ENCODE data around the gene TRPC4AP. TPM values are rescaled to one million over a fixed set of nuclear protein-coding genes. Genes with fewer than 3 reads are reported as not detected.
"Not testable (repeated sequence)": the region's sequence is repeated elsewhere in the genome, so short reads cannot be mapped to it uniquely, and the experiment has no call there.

TRPC4AP gene
- total RNA-seq, 2 donors from 2014 or later = 32.4 to 39.2 TPM

DNA sequence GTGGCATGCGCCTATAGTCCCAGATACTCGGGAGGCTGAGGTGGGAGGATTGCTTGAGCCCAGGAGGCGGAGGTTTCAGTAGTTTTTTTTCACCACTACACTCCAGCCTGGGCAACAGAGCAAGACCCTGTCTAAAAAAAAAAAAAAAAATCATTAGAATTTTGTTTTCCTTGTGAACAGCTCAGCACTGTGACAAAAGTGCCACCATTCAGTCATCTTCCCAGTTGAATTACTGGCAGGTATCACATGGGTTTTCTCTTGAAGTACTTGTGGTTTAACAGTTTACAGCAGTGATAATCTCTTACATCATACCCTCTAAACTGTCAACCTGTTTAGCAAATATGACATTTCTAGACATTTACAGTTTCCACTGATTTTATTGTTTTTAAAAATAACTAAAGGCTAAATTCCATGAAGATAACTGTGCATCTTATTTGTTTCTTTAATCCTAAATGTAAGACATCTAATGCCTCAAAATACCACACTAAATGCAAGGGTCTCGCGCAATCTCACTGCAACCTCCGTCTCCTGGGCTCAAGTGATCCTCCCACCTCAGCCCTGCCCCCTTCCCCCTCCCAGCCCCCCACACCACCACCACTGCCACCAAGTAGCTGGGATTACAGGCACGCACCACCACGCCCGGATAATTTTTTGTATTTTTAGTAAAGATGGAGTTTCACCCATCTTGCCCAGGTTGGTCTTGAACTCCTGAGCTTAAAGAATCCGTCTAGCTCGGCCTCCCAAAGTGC, 7.0 kb downstream of the TRPC4AP start:
- no peak for TF ChIP-seq CTCF (IDR thresholded peaks at IDR 0.05)
- peaks cover 0 to 28% of the 10 kb centered on the region in 2 donors for H3K4me1 ChIP-seq
- H3K4me3 ChIP-seq = no peak overlapping the region
- H3K27me3 ChIP-seq = no peaks in the 10 kb centered on the region
- DNase-seq (ENCODE audit: low spot score) = no peak
- H3K36me3 ChIP-seq = peaks cover 6% of the 10 kb centered on the region
- no peak overlapping the region for H3K27ac ChIP-seq
- H3K9me3 ChIP-seq = no peaks in the 10 kb centered on the region

DNA sequence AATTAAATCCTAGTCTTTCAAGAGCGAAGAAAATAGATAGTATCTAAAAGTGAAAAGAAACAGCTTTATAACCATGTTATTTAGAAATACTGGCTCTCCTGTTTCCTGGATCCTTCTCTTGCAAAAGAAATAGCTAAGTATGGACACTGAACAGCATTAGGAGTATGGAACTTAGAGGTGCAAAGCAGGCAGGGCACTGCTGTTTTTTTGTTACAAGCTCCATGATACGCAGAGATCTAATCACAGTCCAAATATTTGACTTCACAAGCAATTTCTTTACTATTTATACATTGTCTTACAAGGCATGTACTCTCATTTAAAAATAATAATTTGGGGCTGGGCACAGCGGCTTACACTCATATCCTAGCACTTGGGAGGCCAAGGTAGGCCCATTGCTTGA, 7.6 kb downstream of the TRPC4AP start:
- Histone ChIP-seq H3K4me3 (no peak overlapping the region), H3K4me1 (peaks cover 0 to 31% of the 10 kb centered on the region in 2 donors), H3K27me3 (no peaks in the 10 kb centered on the region), H3K27ac (no peak overlapping the region), H3K36me3 (peaks cover 6% of the 10 kb centered on the region), H3K9me3 (no peaks in the 10 kb centered on the region)
- TF ChIP-seq CTCF (IDR thresholded peaks at IDR 0.05) = no peak
- no peak for DNase-seq (ENCODE audit: low spot score)

DNA sequence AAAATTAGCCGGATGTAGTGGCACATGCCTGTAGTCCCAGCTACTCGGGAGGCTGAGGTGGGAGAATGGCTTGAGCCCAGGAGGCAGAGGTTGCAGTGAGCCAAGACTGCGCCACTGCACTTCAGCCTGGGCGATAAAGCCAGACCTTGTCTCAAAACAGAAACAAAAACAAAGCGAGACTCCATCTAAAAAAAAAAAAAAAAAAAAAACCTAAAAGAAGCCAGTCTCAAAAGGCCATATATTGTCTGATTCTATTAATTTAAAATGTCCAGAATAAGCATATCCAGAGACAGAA, 12.3 kb downstream of the TRPC4AP start:
- not testable (repeated sequence) for H3K27me3 ChIP-seq; H3K9me3 ChIP-seq; H3K27ac ChIP-seq; DNase-seq (ENCODE audit: low spot score); H3K4me3 ChIP-seq
- H3K36me3 ChIP-seq = peaks cover 23% of the 10 kb centered on the region
- H3K4me1 ChIP-seq = peaks cover 0 to 20% of the 10 kb centered on the region in 2 donors

DNA sequence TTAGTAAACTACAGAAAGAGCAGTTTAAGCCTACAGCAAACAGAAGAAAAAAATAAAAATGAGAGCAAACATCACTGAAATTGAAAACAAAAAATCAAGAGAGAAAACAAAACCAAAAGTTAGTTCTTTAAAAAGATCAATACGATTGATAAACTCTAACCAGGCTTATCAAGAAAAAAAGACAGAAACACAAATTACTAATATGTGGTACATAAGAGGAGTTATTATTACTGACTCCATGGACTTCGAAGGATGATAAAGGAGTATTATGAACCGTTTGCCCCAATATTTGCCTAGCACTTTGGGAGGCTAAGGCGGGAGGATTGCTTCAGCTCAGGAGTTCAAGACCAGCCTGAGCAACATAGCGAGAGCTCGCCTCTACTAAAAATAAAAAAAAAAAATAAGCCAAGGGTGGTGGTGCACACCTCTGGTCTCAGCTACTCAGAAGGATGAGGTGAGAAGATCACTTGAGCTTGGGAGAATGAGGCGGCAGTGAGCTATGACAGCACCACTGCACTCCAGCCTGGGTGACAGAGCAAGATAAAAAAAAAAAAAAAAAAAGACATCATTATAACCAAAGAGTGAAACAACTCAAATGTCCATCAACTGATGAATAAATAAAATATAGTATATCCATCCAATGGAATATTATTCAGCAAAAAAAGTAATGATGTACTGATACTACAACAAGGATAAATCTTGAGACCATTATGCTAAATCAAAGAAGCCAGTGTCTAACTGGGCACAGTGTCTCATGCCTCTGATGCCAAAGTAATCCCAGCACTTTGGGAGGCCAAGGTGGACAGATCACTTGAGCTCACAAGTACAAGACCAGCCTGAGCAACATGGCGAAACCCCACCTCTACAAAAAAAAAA, 12.9 kb downstream of the TRPC4AP start:
- H3K36me3 ChIP-seq = peaks cover 23% of the 10 kb centered on the region
- H3K4me1 ChIP-seq = peaks cover 0 to 20% of the 10 kb centered on the region in 2 donors
- TF ChIP-seq CTCF (IDR thresholded peaks at IDR 0.05) = no peak
- H3K9me3 ChIP-seq = no peaks in the 10 kb centered on the region
- no peak overlapping the region for H3K4me3 ChIP-seq
- H3K27ac ChIP-seq = no peak overlapping the region
- DNase-seq (ENCODE audit: low spot score) = no peak
- H3K27me3 ChIP-seq = no peaks in the 10 kb centered on the region

GRCh38 chr20:35077872-35078271, 14.7 kb downstream of the TRPC4AP start:
- H3K36me3 ChIP-seq = peaks cover 23% of the 10 kb centered on the region
- no peak overlapping the region for H3K4me3 ChIP-seq
- no peaks in the 10 kb centered on the region for H3K9me3 ChIP-seq
- no peaks in the 10 kb centered on the region for H3K27me3 ChIP-seq
- peaks cover 0 to 20% of the 10 kb centered on the region in 2 donors for H3K4me1 ChIP-seq
- H3K27ac ChIP-seq = no peak overlapping the region
- TF ChIP-seq CTCF (IDR thresholded peaks at IDR 0.05) = no peak
- no peak for DNase-seq (ENCODE audit: low spot score)

- no peak for TF ChIP-seq CTCF (IDR thresholded peaks at IDR 0.05)
- Histone ChIP-seq H3K36me3 (peaks cover 23% of the 10 kb centered on the region), H3K4me1 (peaks cover 0 to 20% of the 10 kb centered on the region in 2 donors), H3K9me3 (no peaks in the 10 kb centered on the region), H3K27me3 (no peaks in the 10 kb centered on the region), H3K4me3 (no peak overlapping the region), H3K27ac (no peak overlapping the region)
- DNase-seq (ENCODE audit: low spot score) = no peak
Observed at GRCh38 chr20:35077341-35077740, 15.3 kb downstream of the TRPC4AP start.

DNA sequence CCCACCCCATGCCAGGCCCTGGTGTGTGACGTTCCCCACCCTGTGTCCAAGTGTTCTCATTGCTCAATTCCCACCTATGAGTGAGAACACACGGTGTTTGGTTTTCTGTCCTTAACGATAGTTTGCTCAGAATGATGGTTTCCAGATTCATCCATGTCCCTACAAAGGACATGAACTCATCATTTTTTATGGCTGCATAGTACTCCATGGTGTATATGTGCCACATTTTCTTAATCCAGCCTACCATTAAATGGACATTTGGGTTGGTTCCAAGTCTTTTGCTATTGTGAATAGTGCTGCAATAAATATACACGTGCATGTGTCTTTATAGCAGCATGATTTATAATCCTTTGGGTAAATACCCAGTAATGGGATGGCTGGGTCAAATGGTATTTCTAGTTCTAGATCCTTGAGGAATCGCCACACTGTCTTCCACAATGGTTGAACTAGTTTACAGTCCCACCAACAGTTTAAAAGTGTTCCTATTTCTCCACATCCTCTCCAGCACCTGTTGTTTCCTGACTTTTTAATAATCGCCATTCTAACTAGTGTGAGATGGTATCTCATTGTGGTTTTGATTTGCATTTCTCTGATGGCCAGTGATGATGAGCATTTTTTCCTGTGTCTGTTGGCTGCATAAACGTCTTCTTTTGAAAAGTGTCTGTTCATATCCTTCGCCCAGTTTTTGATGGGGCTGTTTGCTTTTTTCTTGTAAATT, 21.0 kb downstream of the TRPC4AP start:
- not testable (repeated sequence) for H3K4me3 ChIP-seq, H3K27ac ChIP-seq
- H3K36me3 ChIP-seq = peaks cover 15% of the 10 kb centered on the region

More for the DNA sequence above, 21.0 kb downstream of the TRPC4AP start:
- H3K27me3 ChIP-seq; H3K9me3 ChIP-seq; H3K4me1 ChIP-seq; DNase-seq (ENCODE audit: low spot score): not testable (repeated sequence)
